Mononuclear cell (primary cell): Measurements from ENCODE around the gene VWA3A. TPM values are rescaled to one million over a fixed set of nuclear protein-coding genes. Genes with fewer than 3 reads are reported as not detected.
"Not testable (repeated sequence)": the region's sequence is repeated elsewhere in the genome, so short reads cannot be mapped to it uniquely, and the experiment has no call there.

Source experiments
- H3K27me3 ChIP-seq: 2 replicates; pipeline ENCODE4 v1.6.0; 2011; ENCODE audit warnings: low read length, control low read depth; ENCODE audit not compliant: insufficient read depth
- H3K4me1 ChIP-seq: 2 replicates; pipeline ENCODE4 v1.5.1; 2011; ENCODE audit warnings: mild to moderate bottlenecking, low read length, control low read depth; ENCODE audit not compliant: insufficient read depth
- H3K4me3 ChIP-seq: 2 replicates; pipeline ENCODE4 v1.5.1; 2011; ENCODE audit warnings: mild to moderate bottlenecking, low read length, moderate library complexity
- H3K9me3 ChIP-seq: 2 replicates; pipeline ENCODE4 v1.5.1; 2011; ENCODE audit warnings: low read depth, mild to moderate bottlenecking, control low read depth, low read length
- total RNA-seq: library from RNA; depleted of rRNA; stranded (reverse); fragments of >200 nt; gene quantifications from one replicate; pipeline ENCODE4 v1.2.3, GENCODE V29; 2012

Gene VWA3A
- total RNA-seq, 1 donor, result 0.10 TPM

DNA sequence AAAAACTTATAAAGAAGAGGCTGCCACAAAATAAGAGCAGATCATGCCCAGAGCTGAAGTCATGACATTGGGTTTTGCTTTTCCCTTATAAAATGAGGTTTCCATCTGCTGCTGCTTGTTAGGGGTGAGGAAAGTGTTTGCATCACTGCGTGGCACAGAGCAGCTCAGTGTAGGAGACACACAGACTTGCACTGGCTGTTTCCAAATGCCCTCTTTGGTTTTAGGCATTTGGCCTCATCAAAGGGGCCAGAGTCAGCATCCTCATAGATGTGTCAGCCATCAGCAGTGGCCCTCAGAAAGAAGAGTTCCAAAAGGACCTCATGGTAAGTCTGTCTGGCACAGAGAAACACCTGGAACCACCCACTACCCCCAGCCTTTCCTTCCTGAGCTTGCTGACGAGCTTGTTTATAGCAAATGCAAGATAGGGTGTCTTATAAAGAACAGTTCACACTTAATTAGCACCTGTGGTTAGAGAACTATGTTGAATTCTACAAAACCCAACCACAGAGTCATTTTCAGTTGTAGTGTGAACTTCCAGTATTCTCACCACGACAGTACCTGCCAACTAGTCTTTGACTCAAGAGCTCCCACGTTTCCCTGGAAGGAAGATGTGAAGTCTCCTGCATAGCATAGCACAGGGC, 17.0 kb downstream of the VWA3A start:
- Histone ChIP-seq H3K4me1 (no peaks in the 10 kb centered on the region), H3K9me3 (no peaks in the 10 kb centered on the region), H3K4me3 (no peak overlapping the region), H3K27me3 (no peaks in the 10 kb centered on the region)

- H3K9me3 ChIP-seq, H3K4me1 ChIP-seq, H3K27me3 ChIP-seq, H3K4me3 ChIP-seq: not testable (repeated sequence)
These were observed 19.3 kb downstream of the VWA3A start for GRCh38 chr16:22111629-22112028.

GRCh38 chr16:22116095-22116700, 23.9 kb downstream of the VWA3A start:
- Histone ChIP-seq H3K4me3 (no peak overlapping the region), H3K27me3 (no peaks in the 10 kb centered on the region), H3K9me3 (no peaks in the 10 kb centered on the region), H3K4me1 (no peaks in the 10 kb centered on the region)

GRCh38 chr16:22117609-22118008, 25.3 kb downstream of the VWA3A start:
- Histone ChIP-seq H3K4me3 (no peak overlapping the region), H3K4me1 (no peaks in the 10 kb centered on the region), H3K9me3 (no peaks in the 10 kb centered on the region), H3K27me3 (no peaks in the 10 kb centered on the region)

DNA sequence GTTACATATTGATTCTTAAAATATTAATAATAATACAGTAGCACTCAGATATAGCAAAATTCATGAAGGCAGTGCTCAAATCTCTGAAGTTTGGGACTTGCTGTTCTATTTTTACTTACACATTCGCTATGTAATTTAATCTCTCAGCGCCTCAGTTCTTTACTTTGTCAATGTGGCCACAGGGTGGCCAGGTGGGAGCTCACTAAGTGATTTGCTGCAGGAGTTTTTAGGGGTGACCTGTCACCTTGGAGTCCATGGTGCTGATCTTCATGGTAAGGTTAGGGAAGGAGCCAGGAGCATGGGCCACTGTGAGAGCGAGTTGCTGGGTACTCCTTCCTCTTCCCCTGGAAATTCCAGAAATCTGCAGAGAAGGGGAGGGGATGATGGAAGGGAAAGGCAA, 28.1 kb downstream of the VWA3A start:
- Histone ChIP-seq H3K4me1 (peaks cover 4% of the 10 kb centered on the region), H3K4me3 (no peak overlapping the region), H3K27me3 (no peaks in the 10 kb centered on the region), H3K9me3 (no peaks in the 10 kb centered on the region)

- H3K9me3 ChIP-seq, result no peaks in the 10 kb centered on the region
- no peaks in the 10 kb centered on the region for H3K27me3 ChIP-seq
- peaks cover 4% of the 10 kb centered on the region for H3K4me1 ChIP-seq
- H3K4me3 ChIP-seq, result no peak overlapping the region
These were observed 29.9 kb downstream of the VWA3A start for GRCh38 chr16:22122239-22122638.

GRCh38 chr16:22123146-22123545, 30.8 kb downstream of the VWA3A start:
- H3K4me3 ChIP-seq, result no peak overlapping the region
- H3K9me3 ChIP-seq, result no peaks in the 10 kb centered on the region

DNA sequence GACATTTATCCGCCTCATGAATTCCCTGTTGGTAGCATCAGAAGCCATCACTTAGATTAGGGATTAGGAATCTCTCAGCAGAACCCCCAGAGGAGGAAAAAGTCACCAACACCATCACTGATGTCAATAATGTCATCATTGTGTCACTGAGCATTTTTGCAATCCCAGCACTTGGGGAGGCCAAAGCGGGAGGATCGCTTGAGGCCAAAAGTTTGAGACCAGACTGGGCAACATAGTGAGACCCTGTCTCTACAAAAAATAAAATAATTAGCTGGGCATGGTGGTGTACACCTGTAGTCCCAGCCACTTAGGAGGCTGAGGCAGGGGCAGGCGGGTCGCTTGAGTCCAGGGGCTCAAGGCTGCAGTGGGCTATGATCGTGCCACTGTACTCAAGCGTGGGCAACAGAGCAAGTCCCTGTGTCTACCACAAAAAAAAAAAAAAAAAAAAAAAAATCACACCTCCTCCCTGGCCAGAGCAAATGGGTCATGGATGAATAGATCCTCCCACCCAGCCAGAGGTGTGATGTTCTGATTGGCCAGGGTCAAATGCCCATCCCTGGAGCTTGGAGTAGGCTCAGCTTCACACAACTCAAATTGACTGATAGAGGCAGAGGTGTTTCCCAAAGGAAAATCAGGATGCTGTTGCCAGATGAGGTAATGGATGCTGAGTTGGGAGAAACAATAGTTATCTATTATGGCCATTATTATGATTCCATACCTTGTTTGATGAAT, 31.6 kb downstream of the VWA3A start:
- H3K9me3 ChIP-seq, result no peaks in the 10 kb centered on the region
- no peak overlapping the region for H3K4me3 ChIP-seq
- peaks cover 4% of the 10 kb centered on the region for H3K4me1 ChIP-seq
- H3K27me3 ChIP-seq, result no peaks in the 10 kb centered on the region

More at GRCh38 chr16:22123146-22123545, 30.8 kb downstream of the VWA3A start:
- Histone ChIP-seq H3K4me1 (peaks cover 4% of the 10 kb centered on the region), H3K27me3 (no peaks in the 10 kb centered on the region)

- Histone ChIP-seq H3K4me1 (peaks cover 4% of the 10 kb centered on the region), H3K27me3 (no peaks in the 10 kb centered on the region), H3K4me3 (no peak overlapping the region), H3K9me3 (no peaks in the 10 kb centered on the region)
These were observed 32.4 kb downstream of the VWA3A start for GRCh38 chr16:22124583-22125284.

DNA sequence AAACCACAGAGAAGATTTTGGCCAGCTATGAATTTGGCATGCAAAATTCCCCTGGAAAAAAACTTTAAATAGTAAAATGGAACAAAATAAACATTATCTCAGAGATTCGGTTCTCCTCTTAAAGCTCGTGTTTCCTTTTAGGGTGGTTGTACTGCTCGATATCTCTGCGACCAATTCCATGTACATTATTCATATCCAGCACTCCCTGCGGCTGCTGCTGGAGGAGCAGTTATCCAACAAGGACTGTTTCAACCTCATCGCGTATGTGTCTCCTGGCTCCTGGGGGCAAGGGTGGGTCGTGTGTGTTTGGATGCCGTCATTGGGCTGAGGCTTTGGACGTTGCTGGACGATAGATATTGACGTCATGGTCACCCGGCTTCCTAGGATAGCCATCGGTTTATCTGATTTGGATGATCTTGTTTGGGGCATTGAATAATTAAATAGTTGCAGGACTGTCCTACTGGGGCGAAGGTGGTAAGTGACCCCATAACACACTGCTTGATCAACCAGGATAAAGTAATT, 33.8 kb downstream of the VWA3A start:
- peaks cover 4% of the 10 kb centered on the region for H3K4me1 ChIP-seq

GRCh38 chr16:22128537-22128936, 36.2 kb downstream of the VWA3A start:
- not testable (repeated sequence) for H3K9me3 ChIP-seq, H3K4me3 ChIP-seq, H3K27me3 ChIP-seq, H3K4me1 ChIP-seq

More for the DNA sequence above, 33.8 kb downstream of the VWA3A start:
- no peaks in the 10 kb centered on the region for H3K9me3 ChIP-seq
- no peaks in the 10 kb centered on the region for H3K27me3 ChIP-seq
- no peak overlapping the region for H3K4me3 ChIP-seq

DNA sequence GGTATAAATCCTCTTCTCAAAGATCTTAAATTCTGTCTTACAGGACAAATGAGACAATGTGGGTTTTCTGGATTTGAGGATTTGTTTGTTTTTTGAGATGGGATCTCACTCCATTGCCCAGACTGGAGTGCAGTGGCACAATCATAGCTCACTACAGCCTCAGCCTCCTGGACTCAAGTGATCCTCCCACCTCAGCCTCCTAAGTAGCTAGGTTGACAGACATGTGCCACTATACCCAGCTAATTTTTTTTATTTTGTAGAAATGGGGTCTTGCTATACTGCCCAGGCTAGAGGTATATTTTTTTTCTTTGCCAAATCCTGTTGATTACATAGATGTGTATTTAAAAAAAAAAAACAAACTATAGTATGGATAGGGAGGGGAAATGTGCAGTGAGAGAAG, 38.2 kb downstream of the VWA3A start:
- Histone ChIP-seq H3K4me3 (no peak overlapping the region), H3K9me3 (no peaks in the 10 kb centered on the region), H3K27me3 (no peaks in the 10 kb centered on the region), H3K4me1 (no peaks in the 10 kb centered on the region)

DNA sequence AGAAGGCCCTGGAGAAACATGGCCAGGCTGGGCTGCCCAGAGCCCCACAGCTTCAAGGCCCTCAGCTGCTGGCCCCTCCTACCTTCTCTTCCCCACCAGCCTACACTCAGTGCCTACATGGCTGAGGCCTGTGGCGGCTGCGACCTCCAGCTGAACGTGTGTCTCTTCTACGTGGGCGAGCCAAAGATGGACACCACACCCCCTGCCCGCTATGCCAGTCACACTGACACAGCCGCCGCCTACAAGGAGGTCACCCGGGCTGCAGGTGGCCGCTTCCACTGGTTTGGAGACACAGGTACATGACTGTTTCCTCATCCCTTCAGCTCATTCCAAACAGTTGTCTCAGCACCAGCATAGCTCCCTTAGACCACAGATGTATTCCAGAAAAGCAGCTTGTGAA, 40.5 kb downstream of the VWA3A start:
- Histone ChIP-seq H3K4me1 (no peaks in the 10 kb centered on the region), H3K27me3 (no peaks in the 10 kb centered on the region), H3K9me3 (no peaks in the 10 kb centered on the region), H3K4me3 (no peak overlapping the region)

GRCh38 chr16:22138482-22138881, 46.1 kb downstream of the VWA3A start:
- Histone ChIP-seq H3K9me3 (no peaks in the 10 kb centered on the region), H3K4me3 (no peak overlapping the region), H3K27me3 (no peaks in the 10 kb centered on the region), H3K4me1 (no peaks in the 10 kb centered on the region)

DNA sequence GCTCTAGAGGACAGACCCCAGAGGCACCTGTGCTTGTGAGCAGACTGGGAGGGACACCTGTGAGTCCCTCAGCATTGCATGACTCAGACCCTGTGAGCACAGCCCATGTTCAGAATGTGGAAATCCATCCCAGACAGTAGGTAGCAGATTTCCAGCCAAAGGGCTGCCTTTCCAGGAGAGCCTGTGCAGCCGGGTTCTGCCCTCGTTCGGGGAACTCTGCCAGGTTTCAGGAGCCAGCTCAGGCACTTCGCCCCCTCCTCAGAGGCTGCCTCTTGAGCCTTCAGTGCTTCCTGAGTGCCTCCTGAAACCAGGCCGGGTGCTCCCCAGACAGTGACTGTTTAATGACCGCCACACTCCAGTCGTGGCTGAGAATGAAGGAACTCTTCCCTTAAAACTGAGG, 46.7 kb downstream of the VWA3A start:
- Histone ChIP-seq H3K27me3 (no peaks in the 10 kb centered on the region), H3K4me1 (no peaks in the 10 kb centered on the region), H3K4me3 (no peak overlapping the region), H3K9me3 (no peaks in the 10 kb centered on the region)
